Measurements from ENCODE around the gene CCDC9B.

The CCDC9B gene

DNA sequence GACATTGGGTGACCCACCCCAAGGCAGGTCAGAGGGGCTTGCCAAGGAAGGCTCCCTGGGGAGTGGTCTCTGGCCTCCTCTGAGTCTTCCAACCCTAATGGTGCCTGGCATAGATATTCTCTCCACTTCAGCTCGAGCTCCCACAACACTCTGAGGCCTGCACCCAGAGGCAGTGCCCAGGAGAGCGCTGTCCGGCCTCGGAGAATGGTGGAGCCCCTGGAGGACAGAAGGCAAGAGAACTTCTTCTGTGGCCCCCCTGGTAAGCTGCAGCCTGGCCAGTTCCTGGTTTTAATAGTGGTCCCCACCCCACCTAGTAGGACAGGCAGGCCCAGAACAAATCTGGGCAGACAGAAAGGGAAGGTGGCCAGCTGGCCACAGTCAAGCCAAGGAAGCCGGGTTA is 24.3 kb upstream of the CCDC9B start:
- DNase-seq, result no peak

DNA sequence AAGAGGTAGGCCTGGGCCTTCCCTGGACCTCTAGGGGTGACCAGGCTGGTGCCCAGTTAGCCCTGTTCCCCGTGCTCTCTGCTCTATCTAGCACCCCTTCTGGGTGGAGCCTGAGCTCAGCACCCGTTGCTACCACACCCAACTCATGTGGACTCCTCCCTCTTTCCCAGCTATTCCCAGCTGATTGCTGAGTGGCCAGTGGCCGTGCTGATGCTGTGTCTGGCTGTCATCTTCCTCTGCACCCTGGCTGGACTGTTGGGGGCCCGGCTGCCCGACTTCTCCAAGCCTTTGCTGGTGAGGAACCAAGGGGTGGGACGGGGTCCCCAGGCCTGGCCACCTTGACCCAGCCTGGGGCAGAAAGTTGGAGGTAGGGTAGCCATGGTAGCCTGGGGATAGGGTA is 23.5 kb upstream of the CCDC9B start:
- no peak for DNase-seq

DNA sequence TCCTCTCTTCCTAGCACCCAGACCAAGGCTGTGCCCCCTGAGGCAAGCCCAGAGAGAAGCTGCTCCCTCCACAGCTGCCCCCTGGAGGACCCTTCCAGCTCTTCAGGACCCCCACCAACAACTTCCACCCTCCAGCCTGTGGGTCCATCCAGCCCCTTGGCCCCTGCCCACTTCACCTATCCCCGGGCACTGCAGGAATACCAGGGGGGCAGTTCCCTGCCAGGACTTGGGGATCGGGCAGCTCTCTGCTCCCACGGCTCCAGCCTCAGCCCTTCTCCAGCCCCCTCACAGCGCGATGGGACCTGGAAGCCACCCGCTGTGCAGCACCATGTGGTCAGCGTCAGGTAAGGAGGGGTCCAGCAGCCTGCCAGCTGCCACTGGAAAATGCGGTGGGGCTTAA is 22.9 kb upstream of the CCDC9B start:
- no peak for DNase-seq

DNA sequence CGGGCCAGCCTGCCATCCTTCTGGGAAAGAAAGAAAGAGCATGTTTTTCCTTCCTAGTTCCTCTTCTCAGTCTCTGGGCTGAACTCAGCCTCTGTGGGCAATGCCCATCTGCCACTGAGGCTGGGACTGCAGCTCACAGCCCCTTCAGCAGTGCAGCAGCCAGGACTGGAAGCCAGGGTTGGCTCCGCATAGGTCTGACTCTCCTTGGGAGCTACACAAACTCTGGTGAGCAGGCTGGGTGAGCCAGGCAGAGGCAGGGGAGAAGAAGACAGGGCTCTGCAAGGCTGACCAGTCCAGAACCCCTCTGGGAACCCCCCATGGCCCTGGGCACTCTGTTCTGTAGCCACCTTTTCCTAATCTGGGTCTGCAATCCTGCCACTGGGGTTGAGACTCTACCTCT is 20.9 kb upstream of the CCDC9B start:
- no peak for DNase-seq

DNA sequence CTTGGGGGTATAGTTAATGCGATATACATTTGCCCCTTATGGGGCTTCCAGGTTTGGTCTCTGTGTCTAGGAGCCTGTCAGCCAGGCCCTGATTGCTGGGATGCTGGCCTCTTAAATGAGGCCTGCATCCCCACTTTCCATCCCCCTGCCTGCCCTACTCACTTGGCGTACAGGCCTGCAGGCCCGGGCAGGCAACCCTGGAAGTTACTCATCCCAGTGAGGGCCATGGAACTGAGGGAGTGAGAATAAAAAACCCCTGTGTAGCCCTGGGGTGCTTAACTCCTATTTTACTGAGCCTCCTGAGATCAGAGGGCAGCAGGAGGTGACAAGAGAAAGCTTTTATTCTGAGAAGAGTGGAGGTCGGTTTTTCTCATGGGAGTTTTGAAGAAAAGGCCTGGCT is 19.3 kb upstream of the CCDC9B start:
- no peak for DNase-seq

DNA sequence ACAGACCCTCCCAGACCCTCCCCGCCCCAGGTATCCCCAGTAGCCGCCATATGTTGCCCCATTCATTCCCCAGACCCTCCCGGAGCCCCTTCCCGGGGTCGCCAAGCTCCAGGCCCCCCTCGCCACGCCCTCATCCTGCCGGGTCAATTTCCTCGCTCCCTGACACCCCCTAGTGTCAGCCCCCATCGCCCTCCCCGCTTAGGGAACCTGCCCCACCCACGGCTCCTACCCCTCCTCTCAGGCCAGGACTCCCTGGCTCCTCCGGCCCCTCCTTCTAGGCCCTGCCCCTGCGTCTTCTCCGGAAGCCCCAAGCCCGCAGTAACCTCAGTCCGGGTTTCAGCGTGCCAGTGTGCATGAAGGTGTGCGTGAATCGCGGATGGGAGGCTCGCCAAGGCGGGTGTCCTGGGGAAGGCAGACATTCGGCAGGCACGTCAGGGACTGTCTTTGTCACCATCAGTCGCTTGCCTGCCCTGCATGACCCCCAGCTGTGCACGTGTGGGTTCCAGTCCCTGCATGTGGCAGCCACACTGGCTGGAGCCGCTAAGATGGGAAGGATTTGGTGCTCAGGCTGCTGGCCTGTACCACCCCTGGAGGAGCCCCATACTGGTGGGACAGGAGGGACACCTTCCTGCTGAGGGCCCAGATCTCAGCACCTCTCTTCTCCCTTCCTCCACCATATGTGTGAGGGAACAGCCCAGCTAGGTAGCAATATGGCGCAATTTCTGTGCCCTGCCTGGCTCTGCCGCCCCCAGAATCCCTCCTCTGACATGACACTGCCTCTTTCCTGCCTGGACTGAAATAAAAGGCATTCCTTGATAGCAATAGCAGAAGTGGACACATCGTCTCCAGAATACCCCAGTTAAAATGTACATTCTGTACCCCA is 18.0 kb upstream of the CCDC9B start:
- no peak for DNase-seq

DNA sequence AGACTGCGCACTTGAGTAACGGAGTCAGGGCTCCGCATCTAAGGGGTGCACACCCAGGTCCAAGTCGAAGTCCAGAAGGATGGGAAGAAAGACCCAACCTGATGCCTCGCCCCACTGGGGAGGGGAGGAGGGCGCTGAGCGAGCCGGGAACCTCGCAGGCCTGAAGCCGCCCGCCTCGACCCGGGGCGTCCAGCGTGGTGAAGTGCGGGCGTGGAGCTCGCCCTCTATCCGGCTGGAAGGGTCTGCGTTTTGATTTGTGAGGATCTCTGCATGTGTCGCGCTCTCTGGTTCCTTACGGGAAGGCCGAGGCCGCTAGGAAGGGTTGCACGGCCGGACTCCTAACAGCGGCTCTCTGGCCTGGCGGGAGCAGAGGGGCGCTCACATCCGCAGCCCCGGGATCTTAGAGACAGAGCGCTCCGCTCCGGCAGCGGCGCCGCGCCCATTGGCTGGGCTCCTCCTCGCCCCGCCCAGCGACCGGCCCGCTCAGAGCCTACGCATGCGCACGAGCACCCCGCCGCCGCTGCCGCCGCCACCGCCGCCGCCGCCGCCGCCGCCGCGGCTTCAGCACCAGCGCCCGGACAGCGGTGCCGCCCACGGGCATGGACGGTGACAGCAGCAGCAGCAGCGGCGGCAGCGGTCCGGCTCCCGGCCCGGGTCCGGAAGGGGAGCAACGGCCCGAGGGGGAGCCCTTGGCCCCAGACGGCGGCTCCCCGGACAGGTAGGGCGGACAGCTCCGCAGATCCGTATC is 17.2 kb upstream of the CCDC9B start, which contains the start of gene DISP2:
Gene DISP2, plus strand, starts transcription at position 497 of the 748 bp plus-strand sequence. Its CDS starts 103 bp downstream, at position 600.
- DNase-seq, result peak; percentile 82

DNA sequence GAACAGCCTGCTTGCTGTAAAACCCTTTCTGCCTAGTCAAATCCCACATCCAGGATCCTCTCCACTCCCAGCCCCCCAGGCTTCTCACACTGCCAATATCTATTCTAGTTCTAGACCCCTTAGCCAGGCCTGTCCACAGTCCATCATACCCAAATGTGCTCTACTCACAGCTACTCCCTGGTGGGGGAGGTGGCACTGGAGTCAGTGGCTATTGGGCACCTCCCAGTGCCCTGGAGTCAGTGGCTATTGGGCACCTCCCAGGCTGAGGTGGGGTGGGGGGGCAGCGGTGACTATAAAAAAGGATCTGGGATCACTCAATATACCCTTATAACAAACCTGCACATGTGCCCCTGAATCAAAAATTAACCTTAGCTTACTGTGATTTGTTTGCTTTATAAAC is 16.5 kb upstream of the CCDC9B start:
- no peak for DNase-seq

DNA sequence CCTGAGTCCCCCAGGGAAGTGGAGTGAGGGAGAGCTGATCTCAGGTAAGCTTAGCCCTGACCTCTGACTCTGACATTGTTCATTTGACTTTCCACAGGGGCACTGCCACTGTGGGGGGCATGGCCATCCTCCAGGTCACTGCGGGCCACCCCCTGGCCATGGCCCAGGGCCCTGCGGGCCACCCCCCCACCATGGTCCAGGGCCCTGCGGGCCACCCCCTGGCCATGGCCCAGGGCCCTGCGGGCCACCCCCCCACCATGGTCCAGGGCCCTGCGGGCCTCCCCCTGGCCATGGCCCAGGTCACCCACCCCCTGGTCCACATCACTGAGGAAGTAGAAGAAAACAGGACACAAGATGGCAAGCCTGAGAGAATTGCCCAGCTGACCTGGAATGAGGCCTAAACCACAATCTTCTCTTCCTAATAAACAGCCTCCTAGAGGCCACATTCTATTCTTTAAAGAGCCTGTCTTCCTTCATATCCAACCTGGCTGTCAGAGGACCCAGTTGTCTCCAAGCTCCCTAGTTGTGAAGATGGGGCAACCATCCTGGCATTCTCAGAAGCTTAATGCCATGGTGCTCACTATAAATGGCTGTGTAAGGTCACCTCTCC is 15.3 kb upstream of the CCDC9B start:
- DNase-seq, result no peak

DNA sequence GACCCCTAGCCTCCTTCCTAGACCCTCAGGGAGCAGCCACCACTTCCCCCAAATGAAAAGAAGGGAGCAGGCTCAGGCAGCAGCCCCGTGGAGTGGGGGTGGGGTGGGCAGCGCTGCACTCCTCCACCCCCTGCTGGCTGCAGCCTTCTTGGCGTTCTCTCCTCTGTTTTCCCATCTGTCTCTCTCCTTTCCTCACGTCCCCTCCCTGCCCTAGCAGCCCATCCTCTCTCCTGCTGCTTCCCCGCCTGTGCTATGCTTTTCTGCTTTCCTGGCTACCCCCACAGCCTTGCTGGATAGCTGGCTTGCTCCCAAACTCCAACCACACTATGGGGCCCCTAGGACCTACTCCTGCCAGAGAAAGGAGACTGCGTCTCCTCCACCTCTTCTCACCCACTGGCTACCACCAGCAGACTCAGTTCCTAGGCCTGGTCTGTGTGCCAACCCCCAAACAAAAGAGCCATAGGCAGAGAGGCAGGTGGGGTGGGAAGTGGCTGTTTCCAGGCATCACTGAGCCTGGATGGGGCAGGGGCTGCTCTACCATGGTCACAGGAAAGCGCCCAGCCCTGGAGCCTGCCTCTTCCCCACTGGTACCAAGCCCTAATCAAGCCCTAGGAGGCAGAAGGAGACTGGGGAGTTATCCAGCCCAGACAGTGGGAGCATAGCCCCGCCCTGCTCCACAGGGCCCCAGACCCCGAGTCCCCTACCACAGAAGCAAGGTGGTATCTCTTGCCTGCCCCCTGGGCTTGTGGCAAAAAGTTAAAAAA is 13.9 kb upstream of the CCDC9B start:
- DNase-seq, result no peak

DNA sequence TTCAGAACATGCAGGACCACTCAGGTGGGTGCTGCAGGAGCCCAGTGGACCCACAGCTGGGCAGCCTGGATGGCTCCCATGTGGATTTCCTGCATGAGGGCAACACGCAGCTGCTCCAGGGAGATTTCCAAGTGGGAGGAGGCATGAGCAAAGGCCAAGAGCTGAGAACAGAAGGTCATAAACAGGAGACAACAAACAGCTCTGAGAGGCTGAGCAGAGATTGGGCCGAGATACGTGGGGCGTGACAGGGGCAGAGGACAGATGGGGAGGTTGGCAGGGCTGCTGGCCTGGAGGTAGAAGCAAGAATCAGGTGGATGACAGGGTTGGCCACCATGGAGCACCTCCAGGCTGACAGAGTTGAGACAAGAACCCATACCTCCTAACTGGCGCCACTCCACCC is 13.0 kb upstream of the CCDC9B start:
- DNase-seq, result no peak

DNA sequence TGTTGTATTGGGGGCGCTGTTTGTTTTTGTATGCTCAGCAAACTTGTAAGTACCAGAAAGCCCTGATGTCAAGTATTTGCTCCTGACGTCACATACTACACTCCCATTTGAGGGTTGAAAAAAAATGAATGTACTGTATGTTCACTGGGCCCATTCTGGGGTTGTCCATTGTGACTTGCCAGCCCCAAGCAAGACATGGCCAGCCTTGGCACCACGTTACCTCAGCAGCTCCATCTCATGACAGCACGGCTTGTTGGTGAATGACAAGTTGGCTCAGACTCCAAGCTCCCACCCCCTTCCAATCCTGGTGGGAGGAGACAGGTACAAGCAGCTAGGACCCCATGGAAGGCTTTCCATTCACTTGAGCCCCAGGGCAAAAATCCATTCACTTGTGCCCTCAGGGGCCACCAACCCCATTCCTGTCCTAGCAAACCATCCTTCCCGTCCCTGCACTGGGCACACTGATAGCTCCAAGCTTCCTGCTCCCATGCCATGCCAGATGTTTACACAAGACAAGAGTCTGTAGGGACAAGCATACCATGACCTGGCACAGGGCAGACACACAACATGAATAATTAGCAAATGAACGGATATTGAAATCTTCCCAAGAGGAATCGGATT is 11.7 kb upstream of the CCDC9B start:
- no peak for DNase-seq

DNA sequence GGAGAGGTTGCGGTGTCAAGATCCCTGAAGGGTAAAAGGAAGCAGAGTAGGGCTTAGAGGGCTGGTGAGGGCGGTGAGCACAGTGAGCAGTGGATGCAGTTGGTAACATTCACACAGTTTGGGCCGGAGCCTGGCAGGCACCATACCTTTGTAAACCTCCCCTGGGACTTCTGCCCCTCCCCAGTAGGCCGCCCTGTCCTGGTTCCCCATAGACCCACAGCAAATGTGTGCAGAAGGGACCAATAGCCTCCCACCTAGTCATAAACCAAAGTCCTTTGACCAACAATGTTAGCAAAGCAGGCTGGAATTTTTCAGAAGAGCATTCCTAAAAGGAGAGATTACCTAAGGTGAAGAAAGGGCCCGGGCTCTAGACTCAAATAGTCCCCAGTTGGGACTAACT is 8.4 kb upstream of the CCDC9B start:
- no peak for DNase-seq

DNA sequence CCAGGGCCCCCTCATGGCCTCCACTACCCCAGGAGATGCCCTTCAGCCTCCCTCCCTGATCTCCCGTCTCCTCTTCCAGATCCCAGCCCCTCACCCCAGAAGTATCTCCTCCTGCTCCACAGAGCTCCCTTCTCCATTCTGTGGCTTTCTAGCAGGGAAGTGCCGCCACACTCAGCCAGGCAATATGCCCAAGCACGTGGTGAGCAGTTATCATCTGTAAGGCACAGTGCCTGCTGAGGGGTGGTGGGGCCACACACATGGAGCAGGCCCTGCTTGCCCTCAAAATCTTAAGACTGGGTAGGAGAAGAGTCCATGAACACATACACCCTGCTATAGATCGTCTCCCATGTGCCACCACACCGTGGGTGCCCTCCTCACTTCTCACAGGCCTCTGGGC is 7.7 kb upstream of the CCDC9B start:
- no peak for DNase-seq

DNA sequence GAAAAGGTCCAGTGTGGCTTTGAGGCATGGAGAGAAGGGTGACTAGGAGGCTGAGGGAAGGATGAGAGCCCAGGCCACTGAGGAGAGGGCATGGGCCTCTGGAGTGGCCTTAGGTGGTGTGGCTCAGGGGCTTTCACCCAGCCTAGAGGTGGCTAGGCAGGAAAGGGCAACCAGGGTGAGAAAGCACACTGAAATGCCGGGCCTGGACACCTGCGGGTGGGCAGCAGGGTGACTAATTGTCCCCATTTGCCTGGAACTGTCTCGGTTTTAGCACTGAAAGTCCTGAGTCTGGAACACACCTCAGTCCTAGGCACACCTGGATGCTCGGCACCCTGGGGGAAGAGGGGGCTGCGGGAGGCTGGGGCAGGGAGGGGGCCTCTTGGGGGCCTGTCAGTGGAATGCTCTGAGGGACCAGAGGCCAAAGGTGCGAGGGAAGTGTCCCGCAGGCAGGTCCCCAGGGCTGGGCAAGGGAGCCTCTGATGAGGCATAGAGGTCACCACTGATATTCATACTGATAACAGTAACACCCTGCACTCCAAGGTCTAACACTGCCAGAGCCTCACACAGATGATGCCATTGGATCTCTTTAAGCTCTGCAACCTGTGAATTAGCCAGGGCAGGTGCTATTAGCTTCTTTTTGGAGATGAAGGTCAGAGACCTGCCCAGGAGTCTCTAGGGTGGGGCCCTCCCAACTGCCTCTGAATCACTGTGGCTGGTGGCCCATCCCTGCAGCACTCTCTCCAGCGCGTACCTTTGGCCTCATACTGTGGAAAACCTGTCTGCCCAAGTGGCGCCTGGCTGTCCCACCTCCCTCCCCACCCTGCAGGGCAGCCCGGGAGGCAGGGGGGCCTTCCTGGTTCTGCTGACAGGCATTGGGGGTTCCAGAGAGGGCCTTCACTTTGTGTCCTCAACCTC is 7.1 kb upstream of the CCDC9B start:
- no peak for DNase-seq

DNA sequence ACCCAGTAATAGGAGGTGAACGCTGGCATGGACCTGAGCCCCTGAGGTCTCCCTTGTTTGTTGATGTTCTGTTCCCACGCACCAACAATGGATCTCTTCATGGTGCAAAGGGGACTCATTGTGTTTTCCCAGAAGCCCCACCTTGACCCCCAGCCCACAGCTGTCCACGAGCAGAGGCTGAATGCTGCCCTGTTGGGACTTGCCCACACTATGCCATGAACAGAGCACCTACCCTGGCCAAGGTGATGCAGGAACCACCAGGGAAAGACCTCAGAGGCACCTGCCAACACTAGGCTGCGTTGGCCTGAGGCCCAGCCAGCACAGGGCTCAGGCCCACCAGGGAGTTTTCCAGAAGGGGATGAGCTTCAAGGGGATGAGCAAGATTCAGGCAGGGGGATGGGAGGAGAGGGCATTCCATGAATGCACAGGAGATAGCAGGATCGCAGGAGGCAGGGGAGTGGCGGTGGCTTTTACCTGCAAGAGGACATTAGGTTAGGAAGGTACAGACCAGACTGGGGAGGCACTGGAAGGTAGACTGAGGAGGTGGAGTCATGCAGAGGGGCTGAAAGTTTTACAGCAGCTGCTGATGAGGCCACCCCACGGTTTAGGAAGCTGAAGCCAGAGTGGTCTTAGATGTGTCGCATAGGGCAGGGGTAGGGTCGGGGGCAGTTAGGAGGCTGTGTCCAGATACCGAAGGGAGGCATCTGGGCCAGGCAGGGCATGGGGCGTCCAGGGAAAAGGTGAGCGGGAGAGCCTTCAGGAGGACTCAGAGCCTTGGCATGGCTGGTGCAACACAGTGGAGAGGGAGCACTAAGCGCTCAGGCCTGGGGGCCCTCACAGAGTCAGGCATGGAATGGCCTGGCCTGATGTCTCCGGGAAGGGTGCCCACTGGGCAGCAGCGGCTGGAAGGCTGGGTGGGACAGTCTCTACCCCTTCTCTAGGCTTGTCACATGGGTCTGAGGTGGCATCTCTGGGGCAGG is 6.1 kb upstream of the CCDC9B start:
- no peak for DNase-seq

DNA sequence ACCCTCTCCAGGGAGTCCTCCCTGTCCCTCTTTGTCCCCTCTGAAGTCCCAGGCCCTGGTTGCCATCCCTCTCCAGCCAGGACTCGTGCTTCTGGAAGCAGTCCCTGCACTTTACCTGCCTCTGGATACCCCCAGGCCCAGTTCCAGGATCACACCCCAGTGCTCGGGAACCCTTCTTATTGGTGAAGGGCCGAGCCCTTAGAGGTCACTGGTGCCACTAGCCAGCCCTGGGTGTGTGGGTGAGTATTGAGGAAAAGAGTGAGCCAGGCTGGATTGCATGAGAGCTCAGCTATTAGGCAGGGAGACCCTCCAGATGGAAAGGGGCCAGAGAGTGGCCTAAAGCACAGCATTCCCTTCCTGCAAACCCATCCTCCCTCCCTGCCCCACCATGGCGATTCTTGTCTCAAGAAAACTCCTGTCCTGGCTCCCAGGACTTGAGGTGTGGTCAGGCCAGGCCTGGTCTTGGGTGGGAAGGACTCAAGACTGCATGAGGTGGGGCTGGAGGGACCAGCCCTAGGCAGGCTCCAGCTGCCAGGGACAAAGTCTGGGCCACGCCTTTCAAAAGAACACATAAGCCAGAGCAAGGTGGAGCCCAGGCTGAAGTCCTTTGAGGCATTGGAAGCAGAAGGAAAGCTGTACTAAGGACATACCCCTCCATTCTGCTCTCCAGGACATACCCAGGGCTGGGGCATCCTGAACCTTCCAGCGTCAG is 5.3 kb upstream of the CCDC9B start:
- DNase-seq, result no peak

DNA sequence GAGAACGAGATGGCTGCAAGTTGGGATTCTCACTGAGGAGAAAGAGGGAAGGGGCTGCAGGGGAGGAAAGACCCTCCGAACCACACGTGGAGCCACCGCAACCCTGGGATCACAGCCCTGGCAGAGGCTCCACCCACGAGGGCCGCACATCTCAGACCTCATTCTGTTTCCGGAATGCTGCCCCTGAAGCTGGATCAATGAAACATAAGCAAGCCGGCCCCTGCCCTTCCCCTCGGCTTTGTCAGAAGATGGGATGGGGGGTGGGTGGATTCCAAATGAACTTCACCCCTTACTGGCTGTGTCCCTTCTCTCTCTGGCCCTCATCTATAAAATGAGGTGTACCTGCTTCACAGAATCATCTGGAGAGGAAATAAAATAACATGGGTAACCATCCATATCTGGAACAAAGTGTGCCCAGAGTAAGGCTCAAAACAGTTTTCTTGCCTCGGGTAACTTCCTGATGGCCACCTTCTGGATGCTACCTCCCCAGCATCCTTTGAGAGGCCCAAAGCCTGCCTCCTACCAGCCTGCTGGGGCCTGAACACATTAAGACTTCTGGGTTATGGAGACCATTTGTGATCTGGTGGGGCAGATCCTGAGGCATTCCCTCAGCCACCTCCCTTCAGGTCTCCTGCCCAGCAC is 4.6 kb upstream of the CCDC9B start:
- no peak for DNase-seq

DNA sequence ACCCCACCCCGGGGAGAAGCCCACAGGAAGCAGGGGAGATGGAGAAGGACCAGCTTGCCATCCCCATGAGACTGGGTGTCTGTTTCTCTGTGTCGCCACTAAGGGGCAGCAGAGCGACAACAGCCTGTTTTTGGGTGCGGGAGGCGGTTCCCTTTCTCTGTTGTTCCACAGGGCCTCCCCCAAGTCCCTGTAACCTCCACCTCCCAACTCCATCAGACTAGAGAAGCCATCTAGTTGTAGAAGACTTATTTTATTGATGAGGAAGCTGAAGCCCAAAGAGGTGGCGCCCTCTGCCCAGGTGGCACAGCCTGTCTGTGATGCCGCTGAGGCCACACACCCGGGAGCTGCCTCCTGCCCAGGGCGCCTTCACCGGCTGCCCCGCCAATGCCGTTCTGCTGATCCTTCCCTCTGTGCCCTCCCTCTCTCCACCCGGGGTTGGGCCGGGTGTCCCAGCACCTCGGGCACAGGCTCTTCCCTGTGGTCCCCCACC is 3.9 kb upstream of the CCDC9B start:
- peak; percentile 71 for DNase-seq

Measured in CD4-positive, alpha-beta T cell treated with Interleukin-4 for 4 hours (primary cell).